Inflammatory macrophage treated with lipopolysaccharide for 4 hours (primary cell): ENCODE measurements around the gene FBXW2.
A peak's percentile ranks its signal among the peaks of the same experiment; 100 is the strongest.

Experiments
- DNase-seq: peaks from one replicate; pipeline ENCODE4 v3.0.0-alpha.2; 2020

Gene FBXW2

DNA sequence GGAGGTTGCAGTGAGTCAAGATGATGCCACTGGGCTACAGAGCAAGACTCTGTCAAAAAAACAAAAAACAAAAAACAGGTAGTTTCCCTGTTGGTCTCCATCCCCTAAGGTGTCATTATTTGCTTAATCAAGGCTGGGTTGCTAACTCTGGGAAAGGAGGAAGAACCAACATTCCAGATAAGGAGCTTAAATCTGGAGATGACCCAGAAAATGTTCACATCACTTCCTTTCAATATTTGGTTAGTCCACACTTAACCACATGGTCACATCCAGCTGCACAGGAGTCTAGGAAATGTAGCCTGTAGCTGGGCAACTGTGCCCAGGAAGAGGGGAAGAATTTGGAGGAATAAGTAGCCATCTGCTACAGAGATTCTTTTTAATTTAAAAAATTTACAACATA, 53.1 kb downstream of the FBXW2 start:
- no peak for DNase-seq

- peak; percentile 85 for DNase-seq
These were observed 55.6 kb downstream of the FBXW2 start for GRCh38 chr9:120737416-120738165.

- DNase-seq, result peak; percentile 68
These were observed 56.3 kb downstream of the FBXW2 start for GRCh38 chr9:120736881-120737280.

DNA sequence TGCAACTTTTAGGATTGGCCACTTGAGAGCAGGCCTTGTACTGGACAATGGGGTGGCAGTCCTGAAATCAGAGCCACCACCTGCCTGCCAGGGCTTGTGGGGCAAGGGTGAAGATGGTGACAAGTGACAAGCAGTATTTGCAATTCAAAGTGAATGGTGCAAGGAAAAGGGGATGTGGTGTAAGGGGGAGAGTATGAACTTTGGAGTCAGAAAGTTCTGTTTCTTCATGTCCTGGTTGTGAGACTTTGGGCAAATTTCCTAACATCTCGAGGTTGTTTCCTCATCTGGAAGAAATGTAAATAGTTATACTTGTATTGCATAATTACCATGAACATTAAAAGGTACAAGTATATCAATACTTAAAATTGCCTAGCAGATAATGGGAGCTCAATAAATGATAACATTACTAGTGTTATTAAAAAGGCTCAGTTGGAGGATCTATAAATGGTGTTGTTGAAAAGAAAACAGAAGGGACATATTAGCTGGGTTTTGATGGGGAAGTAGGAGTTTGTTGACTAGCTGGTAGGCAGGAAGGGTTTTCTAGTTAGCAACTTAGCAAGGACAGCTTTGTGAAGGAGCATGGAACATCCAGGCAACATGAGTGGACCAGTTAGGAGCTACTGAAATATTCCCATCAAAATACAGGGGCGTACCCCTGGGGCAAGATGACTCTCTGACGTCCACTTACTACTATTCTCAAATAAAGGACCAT, 57.6 kb downstream of the FBXW2 start:
- DNase-seq, result peak; percentile 97

GRCh38 chr9:120734607-120735410, 58.4 kb downstream of the FBXW2 start:
- no peak for DNase-seq

DNA sequence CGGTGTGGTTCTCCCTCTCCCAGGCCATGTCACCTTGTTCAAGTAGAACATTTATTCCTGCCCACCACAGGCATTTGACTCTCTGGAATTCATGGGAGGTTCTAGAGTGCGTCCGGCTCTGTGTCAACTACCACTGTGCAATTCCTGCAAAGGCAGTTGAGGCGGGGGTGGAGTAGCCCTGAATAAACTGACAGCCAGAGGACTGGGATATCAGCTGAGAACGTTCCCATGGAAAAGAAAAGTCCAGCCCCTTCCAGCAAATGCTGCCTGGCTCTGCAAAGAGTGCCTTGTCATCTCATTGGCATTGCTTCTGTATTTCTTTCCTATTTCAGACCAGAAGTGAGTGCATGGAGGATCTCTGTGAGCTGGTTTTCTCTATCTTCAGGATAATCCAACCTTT, 60.0 kb downstream of the FBXW2 start:
- no peak for DNase-seq

DNA sequence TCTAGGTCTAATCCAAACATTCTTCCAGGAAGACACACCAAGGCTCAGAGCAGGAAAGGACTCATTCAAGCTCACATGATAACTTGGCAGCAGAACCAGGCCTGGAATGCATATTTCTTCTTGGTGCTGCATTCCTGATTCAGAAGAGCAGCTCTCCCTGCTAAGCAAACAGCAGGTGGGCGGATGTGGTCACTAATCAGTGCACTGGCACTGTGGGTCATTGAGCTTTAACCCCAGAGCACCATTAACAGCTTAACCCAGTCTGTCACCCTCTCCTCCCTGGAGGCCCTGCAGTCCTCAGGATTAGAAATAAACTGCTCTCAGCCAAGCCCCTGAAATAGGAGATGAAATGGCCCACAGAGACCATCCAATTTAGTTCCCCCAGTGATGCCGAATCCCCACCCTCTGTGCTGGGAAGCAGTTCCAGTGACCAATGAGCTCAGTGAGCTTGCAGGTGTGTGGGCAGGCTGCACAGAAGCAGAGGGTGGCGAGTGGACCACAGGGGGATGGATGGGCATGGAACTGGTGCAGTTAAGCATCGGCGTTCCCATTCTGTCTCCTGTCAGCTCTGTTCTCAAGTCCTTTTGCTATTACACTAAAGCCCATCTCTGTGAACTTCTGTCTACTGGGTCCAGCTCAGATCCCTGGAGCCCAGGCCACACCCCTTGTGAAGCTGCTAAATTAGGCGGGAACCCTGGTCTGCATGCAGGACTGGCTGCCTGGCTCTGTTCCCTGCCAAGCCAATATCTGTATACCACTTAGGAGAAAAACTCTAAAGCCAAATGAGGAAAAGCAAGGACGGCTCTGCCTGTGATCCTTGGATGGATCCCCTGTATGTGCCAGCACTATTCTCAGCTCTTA, 62.3 kb downstream of the FBXW2 start:
- peak; percentile 51 for DNase-seq

GRCh38 chr9:120729791-120730241, 63.4 kb downstream of the FBXW2 start:
- DNase-seq, result peak; percentile 61

DNA sequence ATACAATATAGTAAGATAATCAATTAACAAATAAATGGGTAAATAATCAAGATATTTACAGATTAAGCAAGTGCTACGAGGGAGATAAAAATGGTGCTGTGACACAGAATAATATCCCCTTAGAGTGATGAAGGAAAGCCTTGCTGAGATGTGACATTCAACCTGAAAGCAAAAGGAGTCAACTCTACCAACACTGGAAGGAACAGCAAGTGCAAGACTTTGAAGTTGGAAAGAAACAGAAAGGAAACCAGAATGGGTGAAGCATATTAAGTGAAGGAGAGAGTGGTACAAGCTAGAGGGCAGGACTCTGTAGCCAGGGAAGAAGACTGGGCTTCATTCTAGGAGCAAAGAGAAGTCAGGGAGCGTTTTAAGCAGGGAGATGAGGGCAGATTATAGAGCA, 66.7 kb downstream of the FBXW2 start:
- peak; percentile 24 for DNase-seq

DNA sequence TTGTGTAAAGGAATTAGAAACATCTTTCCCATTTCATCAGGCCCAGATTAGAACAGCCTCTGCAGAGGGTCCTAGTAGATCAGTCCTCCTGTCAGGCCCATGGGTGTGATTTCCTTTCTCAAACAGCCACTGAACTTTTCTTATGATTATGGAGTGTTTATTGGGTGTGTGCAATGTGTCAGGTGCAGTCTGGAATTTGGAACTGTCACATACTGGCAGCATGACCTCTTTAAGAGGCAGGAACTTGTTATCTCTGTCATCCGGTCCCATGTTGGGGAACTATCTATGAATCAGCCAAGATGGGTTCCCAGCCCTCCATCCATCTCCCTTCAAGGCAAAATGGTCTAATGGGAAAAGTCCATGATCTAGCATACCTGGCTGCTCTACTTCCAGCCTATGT, 67.3 kb downstream of the FBXW2 start:
- no peak for DNase-seq

DNA sequence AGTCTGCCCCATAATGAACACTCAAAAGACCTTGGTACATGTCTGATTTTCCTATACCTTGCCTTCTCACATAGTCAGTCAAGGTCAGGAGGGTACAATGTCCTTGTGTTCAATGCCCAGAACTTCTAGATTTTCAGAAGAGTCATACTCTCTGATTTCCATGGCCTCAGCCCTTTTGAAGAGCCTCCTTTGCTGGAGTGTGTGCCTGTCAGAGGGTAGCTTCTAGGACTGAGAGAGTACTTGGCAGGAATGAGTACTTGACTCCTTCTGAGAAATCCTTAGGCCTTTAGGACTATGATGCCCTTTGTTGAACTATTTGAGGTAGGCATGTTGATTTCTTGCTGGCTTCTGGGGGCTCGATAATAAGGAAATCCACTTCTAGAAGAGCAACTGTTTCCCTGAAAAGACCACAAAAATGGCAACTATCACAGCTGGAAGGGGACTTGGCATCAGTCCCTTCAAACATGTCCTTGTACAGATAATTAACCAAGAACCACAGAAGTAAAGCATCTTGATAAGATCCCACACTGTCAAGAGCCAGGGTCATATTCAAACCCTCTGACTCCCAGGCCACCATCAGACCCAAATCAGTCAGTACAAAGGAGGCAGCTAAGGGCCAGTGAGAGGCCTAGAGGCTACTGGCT, 68.3 kb downstream of the FBXW2 start:
- DNase-seq, result no peak

DNA sequence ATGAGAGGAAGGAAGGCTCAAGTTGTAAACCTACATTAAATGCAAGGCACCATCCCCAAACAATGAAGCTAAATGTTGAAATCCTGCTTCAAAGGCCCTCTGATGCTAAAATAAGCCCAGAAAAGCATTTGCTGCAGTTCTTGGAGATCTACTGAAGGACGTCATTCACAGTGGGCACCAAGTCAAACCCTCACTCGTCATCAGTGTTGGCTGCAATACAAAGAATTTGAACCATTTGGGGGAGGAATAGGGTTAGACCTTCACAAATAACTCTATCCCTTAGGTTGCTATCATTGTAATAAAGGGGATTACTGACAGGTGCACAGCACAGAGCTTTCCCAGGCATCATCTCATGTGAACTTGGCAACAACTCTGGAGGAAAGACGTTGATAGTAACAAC, 69.7 kb downstream of the FBXW2 start:
- DNase-seq, result no peak

DNA sequence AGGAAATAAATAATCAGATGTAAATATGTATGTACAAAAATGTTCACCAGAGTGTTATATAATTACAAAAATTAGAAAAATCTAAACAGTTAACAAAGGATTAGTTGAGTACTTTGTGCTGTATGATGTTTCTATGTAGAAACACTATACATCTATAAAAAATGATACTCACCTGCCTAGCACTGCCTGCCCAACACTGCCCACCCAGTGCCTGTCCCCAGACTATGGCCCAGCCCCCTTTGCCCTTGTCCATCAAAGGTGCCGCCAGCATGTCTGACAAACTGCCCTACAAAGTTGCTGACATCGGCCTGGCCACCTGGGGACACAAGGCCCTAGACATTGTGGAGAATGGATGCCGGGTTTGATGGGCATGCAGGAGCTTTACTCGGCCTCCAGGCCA, 72.8 kb downstream of the FBXW2 start:
- DNase-seq, result no peak

GRCh38 chr9:120718316-120718715, 74.9 kb downstream of the FBXW2 start:
- DNase-seq, result no peak

DNA sequence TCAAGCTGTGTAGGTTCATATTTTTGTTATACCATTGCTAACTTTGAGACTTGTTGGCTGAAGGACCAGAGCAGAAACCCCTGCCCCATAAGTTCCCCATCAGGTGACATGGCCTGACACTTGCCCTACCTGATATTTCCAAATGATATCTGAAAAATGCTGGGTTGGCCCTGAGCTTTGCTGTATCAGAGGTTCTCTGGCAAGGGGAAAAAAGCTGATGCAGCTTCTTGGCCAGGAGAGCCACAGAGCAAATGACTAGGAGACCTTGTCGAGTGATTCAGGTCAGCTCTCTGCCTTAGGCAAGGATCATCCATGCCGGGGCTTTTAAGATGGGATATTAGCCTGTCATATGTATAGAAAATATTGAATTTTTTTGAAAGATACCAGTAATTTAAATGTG, 76.0 kb downstream of the FBXW2 start:
- no peak for DNase-seq

DNA sequence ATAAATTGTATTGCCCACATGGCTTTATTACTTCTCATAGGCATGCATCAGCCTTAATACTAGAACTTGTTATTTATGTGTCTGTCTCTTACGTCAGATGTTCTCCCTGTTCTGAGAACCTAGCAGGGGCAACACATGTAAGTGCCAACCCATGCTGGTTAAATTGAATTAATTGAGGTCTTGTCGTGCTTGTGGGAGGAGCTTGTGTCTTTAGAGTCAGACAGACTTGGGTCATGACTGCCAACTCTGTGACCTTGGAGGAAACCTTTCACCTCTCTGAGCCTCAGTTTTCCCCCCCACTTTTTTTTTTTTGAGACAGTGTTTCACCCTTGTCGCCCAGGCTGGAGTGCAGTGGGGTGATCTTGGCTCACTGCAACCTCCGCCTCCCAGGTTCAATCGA, 76.7 kb downstream of the FBXW2 start:
- DNase-seq, result no peak

DNA sequence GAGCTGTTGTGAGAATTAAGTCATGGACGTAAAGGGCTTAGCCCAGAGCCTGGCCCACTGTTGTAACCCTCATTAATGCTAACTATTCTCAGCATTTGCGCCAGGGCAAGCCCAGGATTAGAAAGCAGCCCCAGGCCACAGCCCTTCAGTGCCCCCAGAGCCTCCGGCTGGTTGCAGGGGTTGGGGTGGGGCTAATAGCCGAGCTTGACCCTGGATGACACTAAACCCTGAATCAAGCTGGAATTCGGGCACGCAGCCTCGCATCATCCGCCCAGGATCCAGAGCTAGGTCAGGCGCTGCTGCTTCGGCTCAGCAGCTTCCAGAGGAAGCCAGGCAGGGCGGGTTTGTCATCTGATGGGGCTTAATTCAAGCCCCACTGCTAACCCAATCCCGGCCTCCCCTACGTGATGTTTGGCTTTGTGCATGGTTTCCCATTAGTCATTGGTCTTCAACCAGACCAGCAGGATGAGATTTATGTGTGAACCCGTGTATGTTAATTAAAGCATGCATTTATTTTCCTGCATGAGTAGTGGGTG, 77.8 kb downstream of the FBXW2 start:
- DNase-seq, result no peak

DNA sequence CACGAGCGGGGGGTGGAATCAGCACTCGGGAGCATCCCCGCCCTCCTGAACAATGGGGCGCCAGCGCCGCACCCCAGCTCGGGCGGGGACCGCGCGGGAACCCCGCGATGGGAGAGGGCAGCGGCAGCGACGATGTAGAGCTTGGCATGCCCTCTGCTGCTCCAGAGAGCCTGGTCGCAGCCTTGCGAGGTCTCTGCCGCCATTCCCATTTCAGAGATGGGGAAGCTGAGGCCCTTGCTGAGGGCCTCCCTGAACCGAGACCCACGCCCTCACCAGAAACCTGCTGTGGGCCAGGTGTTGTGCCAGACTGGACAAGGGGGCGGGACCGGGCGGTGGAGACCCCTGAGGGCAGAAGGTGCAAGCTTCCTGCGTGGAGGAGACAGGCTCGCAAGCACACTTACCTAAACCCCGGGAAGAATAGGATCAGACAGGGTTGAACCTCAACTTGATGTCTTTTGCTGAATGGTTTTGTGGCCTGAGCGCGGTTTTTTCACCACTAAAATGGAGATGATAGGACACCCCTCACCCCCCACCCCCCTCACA, 78.3 kb downstream of the FBXW2 start:
- DNase-seq, result no peak

DNA sequence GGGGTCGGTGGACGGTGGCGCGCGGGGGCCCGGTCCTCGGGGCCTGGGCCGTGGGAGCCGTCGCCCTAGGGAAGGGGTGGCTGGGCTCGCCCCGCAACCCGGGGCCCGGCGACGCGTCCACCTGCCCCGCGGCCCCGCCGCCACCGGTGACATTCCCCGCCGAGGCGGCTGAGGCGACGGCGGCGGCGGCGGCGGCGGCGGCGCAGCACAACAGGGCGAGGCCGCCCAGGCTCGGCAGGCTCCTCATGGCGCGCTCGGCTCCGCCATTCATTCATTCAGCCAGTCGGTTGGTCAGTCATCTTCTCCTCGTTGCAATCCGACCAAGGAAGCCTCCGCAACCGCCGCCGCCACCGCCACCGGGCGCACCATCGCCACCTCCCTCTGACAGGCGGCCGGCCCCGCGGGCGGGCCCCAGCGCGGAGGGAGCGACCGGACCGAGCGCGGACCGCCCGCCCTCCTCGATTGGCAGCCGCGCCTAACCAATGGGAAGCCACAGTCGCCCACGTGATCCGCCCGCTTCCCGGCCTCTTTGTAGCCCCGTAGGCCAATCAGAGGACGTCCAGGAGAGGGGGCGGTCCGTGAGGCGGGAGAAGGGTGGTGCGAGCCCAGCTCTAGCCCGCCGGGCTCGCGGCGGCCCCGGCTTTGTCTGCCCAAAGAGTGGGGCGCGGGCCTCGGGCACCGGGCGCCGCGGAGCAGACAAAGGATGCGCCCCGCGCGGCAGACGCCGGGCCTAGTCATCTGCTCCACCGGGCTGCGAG, 78.9 kb downstream of the FBXW2 start, which contains the start of gene MEGF9:
TSS of gene MEGF9 (minus strand) at position 383 of the 758 bp plus-strand sequence. CDS start at position 271, 112 bp downstream.
- DNase-seq, result peak; percentile 99

DNA sequence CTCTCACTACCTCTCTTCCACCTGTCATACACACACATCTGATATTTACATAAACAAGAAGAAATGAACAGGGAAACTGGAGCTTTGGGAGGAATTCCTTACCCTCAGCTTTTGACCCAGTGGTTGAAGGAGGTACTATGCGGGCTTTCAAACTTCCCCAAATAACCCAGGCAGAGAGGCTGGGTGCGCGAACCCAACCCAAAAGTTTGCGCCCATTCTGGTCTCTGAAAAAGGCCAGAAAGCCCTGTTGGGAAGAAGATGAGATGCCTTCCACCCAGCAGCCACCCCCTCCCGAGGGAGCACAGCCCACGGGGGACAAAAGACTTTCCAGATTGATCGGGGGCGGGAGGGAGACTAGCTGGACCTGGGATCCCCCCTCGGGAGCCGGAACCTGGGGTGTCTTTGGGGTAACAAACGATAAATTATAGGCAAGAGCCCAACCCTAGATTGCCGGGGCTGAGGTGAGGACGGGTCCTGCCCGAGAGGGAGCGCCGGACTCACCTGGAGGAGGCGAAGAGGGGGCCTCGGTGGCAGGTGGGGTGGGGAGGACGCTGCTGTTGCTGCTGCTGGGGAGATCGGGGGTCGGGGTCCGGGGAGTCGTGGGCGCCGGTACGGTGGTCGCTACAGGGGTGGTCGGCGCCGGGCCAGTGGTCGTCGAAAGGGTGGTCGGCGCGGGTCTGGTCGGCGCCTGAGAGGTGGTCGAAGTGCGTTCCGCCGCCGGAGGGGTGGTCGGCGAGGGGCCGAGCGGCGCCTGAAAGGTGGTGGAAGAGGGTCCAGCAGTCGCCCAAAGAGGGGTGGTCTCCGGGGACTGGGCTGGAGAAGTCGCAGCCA, 79.7 kb downstream of the FBXW2 start:
- peak; percentile 54 for DNase-seq
